Measurements from ENCODE around the gene HELZ.
"Not testable (repeated sequence)": the region's sequence is repeated elsewhere in the genome, so short reads cannot be mapped to it uniquely, and the experiment has no call there.

The HELZ gene

DNA sequence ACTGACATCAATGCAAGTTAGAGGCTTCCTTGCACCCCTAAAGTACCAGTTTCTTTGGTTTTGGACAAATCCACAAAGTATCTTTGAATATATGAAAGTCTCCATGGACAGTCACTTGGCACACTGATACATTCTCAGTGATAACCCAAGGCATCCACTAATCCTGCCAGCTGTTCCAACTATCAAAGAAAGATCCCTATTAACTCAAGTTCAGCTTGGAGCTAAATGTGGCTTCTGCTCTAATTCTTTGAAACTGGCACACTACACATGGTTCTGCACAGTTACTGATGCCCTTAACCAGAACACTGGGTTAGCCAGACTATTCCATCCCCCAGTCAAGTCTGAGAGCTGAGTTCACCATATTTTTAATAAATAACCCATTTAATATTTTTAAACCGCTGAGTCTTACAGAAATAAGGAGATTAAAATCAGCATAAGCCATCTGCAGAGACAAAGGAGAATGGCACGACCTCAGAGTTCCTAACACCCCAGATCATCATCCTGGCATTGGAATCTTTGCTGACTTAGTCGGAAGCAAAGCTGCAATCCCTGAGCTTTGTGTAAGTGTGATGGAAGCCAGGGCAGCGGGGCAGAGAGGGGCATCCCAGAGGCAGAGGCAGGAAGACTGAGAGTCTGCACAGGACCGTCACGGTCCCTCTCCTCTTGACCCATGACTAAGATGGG is 194.4 kb downstream of the HELZ start:
- DNase-seq (ENCODE audit: low spot score) = no peak

DNA sequence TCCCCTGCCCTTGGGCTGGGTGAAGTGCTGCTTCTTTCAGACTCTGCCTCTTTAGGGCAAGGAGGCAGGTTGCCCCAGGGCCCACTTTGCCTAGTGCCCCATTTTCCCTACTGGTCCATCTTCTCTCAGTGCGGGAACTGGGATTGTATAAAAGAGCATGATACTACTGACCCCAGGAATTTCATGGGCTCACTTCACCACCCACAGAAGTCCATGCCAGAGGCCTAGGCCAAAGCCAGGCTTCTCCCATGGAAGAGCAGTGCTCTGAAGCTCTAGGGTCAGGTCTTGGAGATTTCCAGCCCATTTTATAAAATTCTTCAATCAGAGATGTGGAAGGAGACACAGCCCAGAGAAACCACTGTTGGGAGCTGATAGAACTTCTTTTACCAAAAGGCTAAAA is 194.9 kb downstream of the HELZ start:
- no peak for DNase-seq (ENCODE audit: low spot score)

DNA sequence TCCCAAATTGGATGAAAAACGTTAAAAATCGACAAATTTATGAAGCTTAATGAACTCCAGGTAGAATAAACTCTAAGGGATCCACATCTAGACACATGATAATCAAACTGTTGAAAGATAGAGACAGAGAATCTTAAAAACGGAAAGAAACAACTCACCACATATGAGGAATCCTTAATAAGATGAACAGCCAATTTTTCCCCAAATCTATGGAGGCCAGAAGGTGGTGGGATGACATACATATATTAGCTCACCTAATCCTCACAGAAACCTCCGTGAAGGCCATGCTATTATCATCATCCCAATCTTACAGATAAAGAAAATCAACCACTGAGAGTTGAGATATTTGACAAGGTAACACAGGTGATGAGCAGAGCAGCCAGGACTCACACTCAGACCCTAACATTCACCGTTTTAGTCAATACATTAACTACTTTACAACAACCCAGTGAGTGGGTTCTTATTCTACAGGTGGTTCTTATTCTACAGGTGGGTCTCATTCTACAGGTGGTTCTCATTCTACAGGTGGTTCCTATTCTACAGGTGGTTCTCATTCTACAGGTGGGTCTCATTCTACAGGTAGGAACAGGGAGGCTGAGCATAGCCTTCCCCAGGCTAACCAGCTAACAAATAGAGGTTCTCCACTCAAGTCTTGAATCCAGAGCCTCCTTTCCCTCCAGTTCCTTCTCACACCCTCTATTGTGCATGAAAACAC is 195.8 kb downstream of the HELZ start:
- no peak for DNase-seq (ENCODE audit: low spot score)

DNA sequence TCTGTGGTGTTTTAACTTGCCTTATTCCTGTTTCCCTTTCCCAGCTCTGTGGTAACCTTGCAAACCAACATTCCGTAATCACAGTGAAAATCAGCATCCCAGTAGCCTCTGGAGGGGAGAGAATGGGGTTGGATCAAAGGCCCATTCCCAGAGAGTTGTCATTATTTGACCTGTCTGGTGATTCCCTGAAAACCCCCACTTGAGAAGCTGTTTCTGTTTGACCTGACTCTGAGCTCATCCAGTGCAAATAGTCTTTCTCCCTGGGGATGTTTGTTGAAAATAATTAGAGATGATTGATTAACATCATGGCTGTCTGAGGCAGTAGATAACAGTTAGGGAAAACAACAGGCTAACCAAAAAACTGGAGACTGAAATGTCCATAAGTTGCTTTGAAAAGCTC is 197.6 kb downstream of the HELZ start:
- no peak for DNase-seq (ENCODE audit: low spot score)

DNA sequence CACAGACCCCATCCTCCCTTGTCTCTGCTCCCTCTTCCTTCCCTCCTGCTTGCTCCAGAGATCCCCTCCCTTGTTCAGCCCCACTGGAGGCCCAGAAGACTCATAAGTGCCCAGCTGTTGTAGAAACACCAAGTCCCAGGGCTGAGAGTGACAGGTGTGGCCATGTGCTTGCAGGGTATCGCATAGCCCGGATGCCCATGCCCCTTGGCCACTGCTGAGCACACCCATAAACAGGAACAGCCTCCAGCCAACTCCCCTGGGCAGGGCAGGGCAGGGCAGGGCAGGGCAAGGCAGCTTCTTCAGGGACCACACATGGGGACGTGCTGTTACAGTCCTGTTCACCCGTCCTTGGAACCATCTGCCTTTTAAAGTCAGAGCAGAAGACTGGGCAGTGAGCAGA is 198.6 kb downstream of the HELZ start:
- DNase-seq (ENCODE audit: low spot score) = no peak

DNA sequence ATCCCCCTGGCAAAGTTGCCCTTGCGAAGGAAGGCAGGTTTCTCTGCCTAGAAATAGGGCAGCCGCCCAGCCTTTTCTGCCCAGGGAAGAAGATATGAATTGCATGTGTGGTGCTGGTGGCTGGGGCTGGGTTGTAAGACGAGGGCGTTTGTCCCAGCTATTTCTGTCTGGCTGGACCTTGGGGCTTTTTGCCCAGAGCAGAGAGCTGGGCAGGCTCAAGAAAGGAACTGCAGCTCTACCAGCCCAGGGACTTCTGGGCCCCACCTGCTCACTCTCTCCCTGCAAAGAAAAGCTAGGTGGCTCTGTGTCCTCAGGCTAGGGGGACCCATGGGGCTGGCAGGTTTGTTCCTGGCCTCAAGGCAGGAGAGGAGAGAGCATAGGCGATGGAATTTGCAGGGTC is 200.1 kb downstream of the HELZ start:
- DNase-seq (ENCODE audit: low spot score) = no peak

DNA sequence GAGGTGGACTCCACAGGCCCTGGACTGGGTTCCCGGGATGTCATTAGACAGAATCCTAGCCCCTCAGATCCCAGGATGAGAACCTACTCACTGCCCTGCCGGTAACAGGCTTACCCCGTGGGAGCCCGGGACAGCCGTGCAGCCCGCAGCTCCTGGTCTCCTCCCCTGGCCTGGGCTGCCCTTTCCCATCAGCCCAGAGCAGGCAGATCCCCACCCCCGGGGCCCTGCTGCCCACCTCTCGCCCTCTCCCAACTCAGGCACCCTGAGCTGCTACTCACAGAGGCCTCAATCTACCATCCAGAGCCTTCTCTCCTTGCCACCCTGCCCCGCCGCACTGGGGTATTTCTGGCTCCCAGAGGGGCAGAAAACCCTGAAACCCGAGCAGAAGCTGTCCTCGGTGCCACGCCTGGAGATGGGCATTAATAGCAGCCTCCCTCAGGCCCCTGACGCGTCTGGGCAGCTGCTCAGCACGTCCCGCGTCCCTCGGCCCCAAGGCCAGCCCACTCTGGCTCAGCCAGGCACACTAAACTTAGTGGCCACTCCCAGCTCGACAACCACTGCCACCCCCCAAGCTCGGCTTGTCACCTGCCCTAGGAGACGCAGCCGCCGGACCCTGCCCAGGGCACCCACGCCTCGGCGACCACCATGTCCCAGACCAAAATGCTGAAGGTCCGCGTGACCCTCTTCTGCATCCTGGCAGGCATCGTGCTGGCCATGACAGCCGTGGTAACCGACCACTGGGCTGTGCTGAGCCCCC is 200.8 kb downstream of the HELZ start, which contains the start of gene CACNG1:
CACNG1 (plus strand) TSS at position 539 of the 757 bp plus-strand sequence; CDS start at position 646, 107 bp downstream.
- no peak for DNase-seq (ENCODE audit: low spot score)

DNA sequence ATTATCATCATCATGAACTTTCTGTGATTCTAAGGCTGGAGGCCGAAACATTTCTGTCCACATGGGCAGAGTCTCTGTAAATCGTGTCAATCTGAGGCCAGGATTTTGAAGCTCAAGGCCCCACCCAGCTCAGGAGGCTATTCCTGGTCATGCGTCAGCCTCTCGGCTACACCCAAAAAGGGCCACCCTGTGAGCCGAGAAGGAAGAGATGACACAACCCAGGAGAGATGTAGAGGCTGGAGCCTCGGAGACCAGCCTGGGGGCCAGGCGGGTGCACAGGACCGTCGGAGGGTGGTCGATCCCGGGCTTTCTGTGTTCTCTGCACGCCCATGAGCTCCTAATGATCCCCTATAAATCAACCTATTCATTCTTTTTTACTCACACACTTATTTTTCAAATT is 201.7 kb downstream of the HELZ start:
- no peak for DNase-seq (ENCODE audit: low spot score)

DNA sequence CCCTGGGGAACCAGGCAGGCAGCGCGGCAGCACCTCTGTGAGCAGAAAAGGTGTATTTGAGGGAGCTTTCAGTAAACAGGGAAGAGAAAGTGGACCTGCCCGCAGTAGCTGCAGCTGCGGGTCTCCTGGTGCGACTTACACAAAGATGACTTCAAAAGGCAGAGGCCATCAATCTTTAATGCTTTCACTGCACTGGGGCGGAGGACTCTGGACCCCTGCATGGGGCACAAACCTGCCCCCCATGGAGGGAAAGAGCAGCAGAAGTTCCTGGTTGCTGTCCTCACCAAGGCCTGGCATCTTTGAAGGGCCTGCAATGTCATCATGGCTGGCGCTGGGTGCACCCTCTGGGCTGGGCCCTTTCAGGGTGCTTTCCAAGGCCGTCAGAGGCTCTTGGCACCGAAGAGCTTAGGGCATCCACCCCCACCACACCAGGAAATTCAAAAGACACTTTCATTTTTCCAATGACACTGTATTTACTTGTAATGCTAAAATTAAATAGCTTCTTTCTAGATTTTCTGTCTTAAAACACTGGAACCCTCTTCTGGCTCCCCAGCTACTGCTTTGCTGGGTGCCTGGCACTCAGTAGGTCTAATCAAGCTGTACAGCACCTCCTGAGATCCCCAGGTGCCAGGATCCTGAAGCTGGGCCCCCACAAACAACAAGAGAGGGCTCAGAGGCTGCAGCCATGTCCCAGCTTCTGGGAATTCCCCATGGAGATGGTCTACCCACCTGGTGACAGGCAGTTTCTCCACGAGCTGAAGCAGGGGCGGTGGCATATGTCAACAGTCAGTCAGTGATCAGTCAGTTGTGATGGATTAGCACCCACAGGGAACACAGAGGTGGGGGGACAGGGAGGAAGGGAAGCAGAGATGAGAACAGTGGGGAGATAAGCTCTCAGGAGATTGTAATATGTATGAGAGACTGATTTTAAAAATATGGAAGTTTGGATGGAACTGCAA is 202.8 kb downstream of the HELZ start:
- no peak for DNase-seq (ENCODE audit: low spot score)

DNA sequence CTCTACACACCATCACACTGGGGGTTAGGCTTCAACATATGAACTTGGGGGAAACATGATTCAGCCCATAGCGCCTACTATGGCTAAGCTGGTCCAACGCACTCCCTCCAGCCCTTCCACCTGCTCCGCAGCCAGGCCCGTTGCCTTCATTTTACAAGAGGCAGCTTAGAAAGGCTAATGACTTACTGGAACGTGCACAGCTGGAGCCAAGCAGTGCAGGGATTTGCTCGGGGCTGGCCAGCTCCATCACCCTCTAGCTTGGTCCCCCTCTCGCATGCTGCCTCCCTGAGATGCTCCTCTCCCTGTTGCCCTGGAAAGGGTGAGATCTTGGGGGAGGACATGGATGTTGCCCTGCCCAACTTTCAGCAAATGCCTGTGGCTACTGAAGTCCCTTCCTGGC is 203.5 kb downstream of the HELZ start:
- no peak for DNase-seq (ENCODE audit: low spot score)

DNA sequence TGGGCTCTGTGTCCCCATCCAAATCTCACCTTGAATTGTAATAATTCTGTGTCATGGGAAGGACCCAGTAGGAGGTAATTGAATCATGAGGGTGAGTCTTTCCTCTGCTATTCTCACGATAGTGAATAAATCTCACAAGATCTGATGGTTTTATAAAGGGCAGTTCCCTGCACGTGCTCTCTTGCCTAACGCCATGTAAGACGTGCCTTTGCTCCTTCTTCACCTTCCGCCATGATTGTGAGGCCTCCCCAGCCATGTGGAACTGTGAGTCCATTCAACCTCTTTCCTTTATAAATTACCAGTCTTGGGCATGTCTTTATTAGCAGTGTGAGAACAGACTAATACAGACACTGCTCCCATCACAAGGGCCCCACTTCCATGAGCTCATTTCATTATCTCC is 203.9 kb downstream of the HELZ start:
- DNase-seq (ENCODE audit: low spot score) = not testable (repeated sequence)

DNA sequence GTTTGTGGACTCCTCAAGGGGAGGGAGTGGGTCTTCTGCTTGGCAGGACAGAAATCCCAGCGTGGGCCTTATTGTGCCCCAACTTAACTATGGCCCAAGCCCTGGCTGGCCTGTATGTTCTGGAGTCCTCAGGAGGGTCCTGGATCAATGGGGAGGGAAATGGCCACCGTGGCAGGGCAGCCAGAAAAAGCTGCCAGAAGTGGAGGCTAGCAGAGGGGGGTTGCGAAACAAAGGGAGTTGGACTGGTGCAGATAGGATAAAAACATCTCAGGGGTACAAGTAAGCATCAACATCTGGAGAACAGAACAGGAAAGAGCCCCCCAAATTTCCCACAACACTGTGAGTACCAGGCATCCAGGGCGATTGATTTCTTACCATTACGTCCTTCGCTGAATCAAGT is 204.3 kb downstream of the HELZ start:
- no peak for DNase-seq (ENCODE audit: low spot score)

DNA sequence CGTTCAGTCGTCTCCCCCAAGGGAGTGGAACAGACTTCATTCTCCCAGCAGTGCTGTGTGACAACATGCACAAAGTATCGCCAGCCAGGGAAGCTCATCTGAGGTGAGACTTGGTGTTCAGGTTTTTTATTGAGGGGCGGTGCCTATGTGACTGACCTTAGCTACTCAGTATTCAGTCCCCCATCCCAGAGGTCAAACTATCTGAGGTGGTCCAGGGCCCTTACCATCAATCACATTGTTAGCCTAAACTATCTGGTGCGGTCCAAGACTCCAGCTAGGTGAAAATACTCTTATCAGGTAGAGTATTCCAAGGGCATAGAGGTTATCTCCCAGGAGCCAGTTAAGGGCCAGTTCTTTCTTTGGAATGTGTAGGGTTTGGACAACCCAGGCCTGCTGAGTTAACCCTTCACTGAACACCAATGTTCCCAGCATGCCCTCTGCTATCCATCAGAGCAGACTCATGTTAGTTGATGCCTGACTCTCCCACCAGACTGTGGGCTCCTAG is 206.1 kb downstream of the HELZ start:
- no peak for DNase-seq (ENCODE audit: low spot score)

DNA sequence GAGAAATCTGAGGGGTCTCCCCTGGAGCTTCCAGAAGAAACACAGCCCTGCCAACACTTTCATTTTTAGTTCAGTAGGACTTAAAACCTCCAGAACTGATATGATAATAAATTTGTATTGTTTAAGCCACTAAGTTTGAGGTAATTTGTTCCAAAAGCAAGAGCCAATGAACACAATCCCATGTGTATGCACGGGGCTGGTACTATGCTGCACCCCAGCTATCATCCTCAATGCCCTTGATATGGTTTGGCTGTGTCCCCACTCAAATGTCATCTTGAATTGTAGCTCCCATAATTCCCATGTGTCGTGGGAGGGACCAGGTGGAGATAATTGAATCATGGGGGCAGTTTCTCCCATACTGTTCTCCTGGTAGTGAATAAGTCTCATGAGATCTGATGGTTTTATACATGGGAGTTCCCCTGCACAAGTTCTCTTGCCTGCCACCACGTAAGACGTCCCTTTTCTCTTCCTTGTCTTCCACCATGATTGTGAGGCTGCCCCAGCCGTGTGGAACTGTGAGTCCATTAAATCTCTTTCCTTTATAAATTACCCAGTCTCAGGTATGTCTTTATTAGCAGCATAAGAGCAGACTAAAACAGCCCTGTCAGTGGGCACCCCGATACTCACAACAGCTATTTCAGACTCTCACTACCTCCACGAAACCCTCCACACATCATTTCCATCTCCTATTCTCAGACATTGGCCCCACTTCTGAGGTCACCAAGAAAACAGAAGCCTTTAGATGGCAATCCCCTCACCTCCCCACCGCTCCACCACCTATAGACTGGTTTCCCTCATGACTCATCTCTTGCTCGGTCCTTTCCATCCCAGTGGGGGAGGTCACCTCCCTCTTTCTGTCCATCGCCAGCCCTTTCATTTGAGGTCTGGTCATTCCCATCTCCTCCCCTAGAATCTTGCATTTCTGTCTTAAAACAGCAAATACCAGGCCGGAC is 209.6 kb downstream of the HELZ start:
- no peak for DNase-seq (ENCODE audit: low spot score)

DNA sequence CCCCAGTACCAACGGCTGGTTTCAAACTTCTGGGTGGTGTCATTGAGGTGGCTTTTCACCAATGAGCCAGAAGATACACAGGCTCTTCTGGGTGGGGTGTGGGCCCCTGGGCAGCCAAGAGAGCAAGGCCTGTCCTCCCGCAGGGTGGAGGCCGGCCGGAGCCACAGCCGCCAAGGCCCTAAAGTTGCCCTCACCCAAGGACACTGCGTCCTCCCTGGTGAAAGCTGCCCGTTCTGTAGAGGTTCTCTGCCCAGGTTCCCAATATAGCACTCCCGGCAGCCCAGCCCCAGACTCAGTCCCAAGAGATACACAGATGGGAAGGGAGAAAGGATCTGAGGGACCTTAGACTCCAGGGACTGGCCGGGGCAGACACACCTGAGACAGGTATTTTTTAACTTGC is 211.4 kb downstream of the HELZ start:
- DNase-seq (ENCODE audit: low spot score) = no peak

DNA sequence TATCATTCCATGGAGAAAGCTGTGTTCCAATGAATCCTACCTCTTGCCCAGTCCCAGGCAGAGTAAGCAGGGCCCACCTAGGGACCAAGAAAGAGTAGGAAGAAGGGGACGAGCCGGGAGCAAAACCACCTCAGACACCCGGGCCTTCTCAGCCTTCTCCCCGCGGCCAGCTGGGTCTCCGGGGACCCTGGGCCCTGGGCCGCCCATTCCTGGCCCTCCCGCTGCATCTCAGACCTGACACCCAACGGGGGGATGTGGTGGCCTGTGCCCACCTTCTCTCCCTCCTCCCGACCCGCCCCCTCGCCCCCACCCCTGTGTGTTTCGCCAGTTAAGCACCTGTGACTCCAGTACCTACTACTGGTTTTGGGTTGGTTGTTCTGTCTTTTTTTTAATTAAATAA is 212.0 kb downstream of the HELZ start:
- no peak for DNase-seq (ENCODE audit: low spot score)

DNA sequence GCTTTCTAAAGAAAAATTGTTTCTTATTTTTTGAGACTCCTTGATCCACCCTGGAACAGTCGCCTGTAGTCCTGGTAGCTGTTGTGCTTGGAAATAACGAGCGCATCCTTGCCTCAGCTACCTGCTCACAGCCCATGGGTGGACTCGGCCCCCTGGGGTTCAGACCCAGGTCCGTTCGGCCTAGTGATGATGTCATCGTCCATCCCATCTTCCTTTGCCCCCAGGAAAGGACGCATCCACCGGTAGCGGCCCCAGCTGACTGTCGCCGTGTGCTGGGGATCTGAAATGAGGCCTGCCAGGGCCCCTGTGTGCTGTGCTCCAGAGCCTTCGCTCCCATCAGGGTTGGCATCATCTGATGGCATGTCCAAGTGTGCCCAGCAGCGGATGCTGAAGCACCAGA is 212.6 kb downstream of the HELZ start:
- DNase-seq (ENCODE audit: low spot score) = no peak

DNA sequence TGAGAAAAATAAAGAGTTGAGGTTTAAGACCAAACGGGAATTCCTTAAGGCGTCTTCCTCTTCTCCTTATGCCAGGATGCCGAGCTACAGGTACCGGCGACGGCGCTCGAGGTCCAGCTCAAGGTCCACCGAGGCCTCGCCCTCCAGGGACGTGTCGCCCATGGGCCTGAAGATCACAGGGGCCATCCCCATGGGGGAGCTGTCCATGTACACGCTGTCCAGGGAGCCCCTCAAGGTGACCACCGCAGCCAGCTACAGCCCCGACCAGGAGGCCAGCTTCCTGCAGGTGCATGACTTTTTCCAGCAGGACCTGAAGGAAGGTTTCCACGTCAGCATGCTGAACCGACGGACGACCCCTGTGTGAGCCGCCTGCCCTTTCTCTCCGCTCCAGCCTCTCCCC is 214.4 kb downstream of the HELZ start:
- DNase-seq (ENCODE audit: low spot score) = no peak

DNA sequence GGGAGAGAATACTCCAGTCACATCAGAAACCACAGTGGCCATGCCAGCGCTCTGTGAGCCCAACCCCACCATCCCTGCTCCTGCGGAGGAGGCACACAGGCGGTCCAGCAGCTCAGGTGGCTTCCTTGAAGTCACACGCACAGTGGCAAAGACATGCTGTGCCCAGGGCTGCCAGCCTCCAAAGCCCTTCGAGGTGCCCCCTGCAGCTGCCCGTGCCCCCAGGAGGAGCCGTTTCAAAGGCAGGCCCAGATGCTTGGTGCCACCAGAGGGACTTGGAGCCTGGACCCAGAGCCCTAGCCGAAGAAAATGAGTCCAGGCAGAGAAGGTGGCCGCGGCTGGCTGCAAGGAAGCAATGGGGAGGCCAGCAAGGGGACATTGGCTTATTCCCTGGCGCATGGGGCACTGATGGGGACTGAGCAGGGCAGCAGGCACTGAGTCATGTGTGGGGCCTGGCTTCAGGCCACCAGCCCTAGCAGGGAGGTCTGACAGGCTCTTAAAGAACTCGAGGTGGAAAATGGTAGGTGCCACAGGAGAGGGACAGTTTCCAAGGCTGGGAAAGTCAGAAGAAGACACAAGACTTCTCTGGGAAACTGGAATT is 217.9 kb downstream of the HELZ start:
- no peak for DNase-seq (ENCODE audit: low spot score)

DNA sequence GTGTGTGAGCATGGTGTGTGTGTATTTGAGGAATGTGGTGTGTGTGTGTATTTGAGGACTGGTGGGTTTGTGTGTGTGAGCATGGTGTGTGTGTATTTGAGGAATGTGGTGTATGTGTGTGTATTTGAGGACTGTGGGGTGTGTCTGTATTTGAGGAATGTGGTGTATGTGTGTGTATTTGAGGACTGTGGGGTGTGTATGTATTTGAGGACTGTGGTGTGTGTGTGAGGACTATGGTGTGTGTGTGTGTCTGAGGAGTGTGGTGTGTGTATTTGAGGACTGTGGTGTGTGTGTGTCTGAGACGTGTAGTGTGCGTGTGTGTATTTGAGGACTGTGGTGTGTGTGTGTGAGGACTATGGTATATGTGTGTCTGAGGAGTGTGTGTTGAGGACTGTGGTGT is 218.7 kb downstream of the HELZ start:
- no peak for DNase-seq (ENCODE audit: low spot score)

All from globus pallidus (tissue), 1 donor.